GM12878 (cell line): ENCODE data around the gene COL4A1. TPM values are rescaled to one million over a fixed set of nuclear protein-coding genes. Genes with fewer than 3 reads are reported as not detected.

ENCODE experiments used
- ATAC-seq: fragments of 200-7000 bp; cut with Tn5 transposase; 3 replicates; pipeline ENCODE4 v1.9.1; 2020; ENCODE audit warnings: mild to moderate bottlenecking, moderate library complexity
- BruUV-seq: library from RNA; stranded (reverse); fragments of 400-500 nt; replicated peaks from 2 replicates; lab custom pipeline; 2021; lab: Mats Ljungman, UMichigan
- CTCF ChIA-PET: fragments of 300-600 bp; sonication (Branson Sonifier 250); formaldehyde crosslinking; extraction: SDS; loops from one replicate; lab custom pipeline; 2021; ENCODE audit warnings: inconsistent platforms; lab: Yijun Ruan, JAX
- POLR2A ChIA-PET: fragments of 350-600 bp; formaldehyde crosslinking; extraction: SDS; loops from one replicate; lab custom pipeline; 2021; ENCODE audit warnings: inconsistent platforms; lab: Charles Lee
- RAD21 ChIA-PET: fragments of 300-600 bp; sonication (Branson Sonifier 250); formaldehyde crosslinking; loops from one replicate; lab custom pipeline; 2023; ENCODE audit warnings: antibody characterized with exemption; ENCODE audit not compliant: unreplicated experiment; lab: Charles Lee
- SMC1A ChIA-PET: fragments of 300-600 bp; sonication (Branson Sonifier 250); formaldehyde crosslinking; loops from one replicate; lab custom pipeline; 2023; ENCODE audit not compliant: unreplicated experiment, uncharacterized antibody; lab: Charles Lee
- DNase-seq: peaks from one replicate; pipeline ENCODE4 v3.0.0-alpha.2; 2011; ENCODE audit warnings: low read depth, low spot score
- FAIRE-seq: peaks from 3 replicates; lab custom pipeline; 2011; peaks lifted over from hg19 to GRCh38; lab: Jason Lieb, UNC
- H2AFZ ChIP-seq: 2 replicates; pipeline ENCODE4 v1.6.0; 2011; ENCODE audit warnings: low read depth, low read length, control low read depth; ENCODE audit not compliant: control insufficient read depth
- H3K27ac ChIP-seq: 2 replicates; pipeline ENCODE4 v1.5.1; 2011; ENCODE audit warnings: control low read depth; ENCODE audit not compliant: control insufficient read depth, insufficient read depth
- H3K27me3 ChIP-seq, 2 experiments: replicated peaks in 1 of 2; 2 replicates each; pipeline versions ENCODE4 v1.6.0 to v1.6.1; 2011; ENCODE audit warnings: low read length in 1 of 2; ENCODE audit not compliant: control insufficient read depth in 2 of 2, insufficient read depth in 2 of 2
- H3K36me3 ChIP-seq, 2 experiments: 2 replicates each; pipeline ENCODE4 v1.5.1; 2011; ENCODE audit warnings: low read length in 1 of 2; ENCODE audit not compliant: control insufficient read depth in 2 of 2, insufficient read depth in 2 of 2
- H3K4me1 ChIP-seq: 2 replicates; pipeline ENCODE4 v1.6.1; 2011; ENCODE audit warnings: mild to moderate bottlenecking, low read length, moderate library complexity, mixed read lengths; ENCODE audit not compliant: control insufficient read depth, insufficient read depth
- H3K4me2 ChIP-seq: 2 replicates; pipeline ENCODE4 v1.6.0; 2011; ENCODE audit warnings: control low read depth; ENCODE audit not compliant: control insufficient read depth, insufficient read depth
- H3K4me3 ChIP-seq: fragments of 200-600 bp; sonication (generic); 2 replicates; pipeline ENCODE4 v1.5.1; 2016
- H3K79me2 ChIP-seq: 2 replicates; pipeline ENCODE4 v1.6.0; 2011; ENCODE audit warnings: low read length; ENCODE audit not compliant: control insufficient read depth, insufficient read depth
- H3K9ac ChIP-seq: 2 replicates; pipeline ENCODE4 v1.8.0; 2011; ENCODE audit warnings: low read length, control low read depth, mixed read lengths; ENCODE audit not compliant: control insufficient read depth, insufficient read depth
- H3K9me3 ChIP-seq: replicated peaks from 3 replicates; pipeline ENCODE4 v1.5.1; 2011; ENCODE audit warnings: mild to moderate bottlenecking, low read length; ENCODE audit not compliant: control insufficient read depth, insufficient read depth
- H4K20me1 ChIP-seq: 2 replicates; pipeline ENCODE4 v1.6.0; 2011; ENCODE audit not compliant: control insufficient read depth, insufficient read depth
- CBX5 ChIP-seq: sonication (generic); IDR thresholded peaks from 2 replicates; pipeline ENCODE4 v1.6.1; 2016; ENCODE audit warnings: low read depth, moderate library complexity, mild to moderate bottlenecking, inconsistent platforms
- GABPA ChIP-seq: IDR thresholded peaks from 2 replicates; pipeline ENCODE4 v1.6.1; 2014; ENCODE audit warnings: antibody characterized with exemption, low read depth, mild to moderate bottlenecking, inconsistent platforms
- NFIC ChIP-seq: IDR thresholded peaks from 2 replicates; pipeline ENCODE4 v1.6.1; 2012; ENCODE audit warnings: low read depth, mild to moderate bottlenecking, inconsistent platforms, low read length, moderate library complexity
- RB1 ChIP-seq: fragments of 450-650 bp; formaldehyde crosslinking; IDR thresholded peaks from 2 replicates; pipeline ENCODE4 v1.6.1; 2017; ENCODE audit warnings: mild to moderate bottlenecking, borderline replicate concordance
- SMC3 ChIP-seq: IDR thresholded peaks from 2 replicates; pipeline ENCODE4 v1.6.1; 2011; ENCODE audit warnings: low read length, improper control_type of control experiment, borderline replicate concordance
- SPI1 ChIP-seq: IDR thresholded peaks from 2 replicates; pipeline ENCODE4 v1.6.1; 2011; ENCODE audit warnings: low read depth, mild to moderate bottlenecking, low read length, moderate library complexity, borderline replicate concordance; ENCODE audit not compliant: insufficient read depth
- SUZ12 ChIP-seq: fragments of 200-600 bp; sonication (generic); IDR thresholded peaks from one replicate; pipeline ENCODE4 v1.6.1; 2018; ENCODE audit warnings: antibody characterized with exemption, mild to moderate bottlenecking; ENCODE audit not compliant: unreplicated experiment
- YBX1 ChIP-seq: fragments of 450-650 bp; IDR thresholded peaks from 2 replicates; pipeline ENCODE4 v1.6.1; 2016; ENCODE audit warnings: antibody characterized with exemption
- ZNF274 ChIP-seq: IDR thresholded peaks from one replicate; pipeline ENCODE4 v1.8.0; 2011; ENCODE audit not compliant: insufficient read length, insufficient read depth
- ZNF592 ChIP-seq: fragments of 450-650 bp; IDR thresholded peaks from 2 replicates; pipeline ENCODE4 v1.6.1; 2017; ENCODE audit warnings: mild to moderate bottlenecking, moderate library complexity
- WGBS: methylation state at CpG from one replicate; pipeline ENCODE4 v1.1.6; 2016; ENCODE audit warnings: low lambda C conversion rate; ENCODE audit not compliant: insufficient replicate concordance, insufficient coverage; ENCODE audit errors: missing lambda C conversion rate; 5-methylcytosine and 5-hydroxymethylcytosine counted together
- in situ Hi-C: fragments of 300-500 bp; cut with MboI; formaldehyde crosslinking; loops from 9 replicates; pipeline ENCODE4 v1.14.3; 2018; ENCODE audit warnings: mixed read lengths
- intact Hi-C: fragments of 100-400 bp; cut with micrococcal nuclease; formaldehyde crosslinking; loops from one replicate; pipeline ENCODE4 v1.14.2; 2022; ENCODE audit not compliant: unreplicated experiment
- polyA plus RNA-seq, 11 experiments: library from polyadenylated mRNA; depleted of rRNA in 4 of 11; unstranded in 6 of 11; stranded (reverse) in 5 of 11; fragments of >200 nt; fragmentation: Nextera tagmentation in 4 of 11; fragmentation: Illumina TruSeq in 1 of 11; extraction: Ambion mirVana in 4 of 11; extraction: Trizol in 1 of 11; gene quantifications; 1 replicate in 1 of 11; 2 replicates in 10 of 11; pipeline versions ENCODE4 v1.2.1 to v1.2.3, GENCODE V29; 2011 to 2016; ENCODE audit warnings: inconsistent platforms in 2 of 11, missing spikeins in 2 of 11, low read depth in 1 of 11
- total RNA-seq, 4 experiments: library from RNA; depleted of rRNA in 3 of 4; stranded (reverse); fragments of >200 nt in 3 of 4; fragmentation: Illumina TruSeq in 1 of 4; extraction: Trizol in 1 of 4; gene quantifications; 2 replicates each; pipeline versions ENCODE4 v1.2.1 to v1.2.3, GENCODE V29; 2013 to 2021

The COL4A1 gene
- total and polyA plus RNA-seq, 10 of the 15 experiments (the other 5 are each of a cell fraction or from before 2014, with no cell fraction given) = 0.07 to 0.31 (median 0.13) TPM; not detected in 6

GRCh38 chr13:110283736-110284517 is 23.0 kb downstream of the COL4A1 start (continued):
- TF ChIP-seq ZNF592 (no peak), NFIC (no peak), YBX1 (no peak), SMC3 (no peak), ZNF274 (no peak), CBX5 (no peak), SPI1 (no peak)
- TF ChIP-seq, all 136 proteins: peak for 0

GRCh38 chr13:110282316-110282841 is 24.6 kb downstream of the COL4A1 start:
- Histone ChIP-seq H3K4me2 (no peak overlapping the region), H3K79me2 (no peaks in the 10 kb centered on the region), H3K27me3 (no peaks in the 10 kb centered on the region; a peak in 2 of 4 replicates), H3K27ac (no peak overlapping the region), H2AFZ (no peak overlapping the region), H4K20me1 (no peaks in the 10 kb centered on the region)
- POLR2A ChIA-PET = no interaction called here
- DNase-seq = no peak
- BruUV-seq = no TSS peak
- 76% methylated on average over 1 of the region's 1 CpG for WGBS
- SMC1A ChIA-PET = no interaction called here
- FAIRE-seq = no peak
- in situ Hi-C loops (no loop called here), intact Hi-C loops (no loop called here)
- CTCF ChIA-PET = no interaction called here
- no peak for TF ChIP-seq SUZ12
- no peak for TF ChIP-seq NFIC
- no peak for TF ChIP-seq GABPA
- TF ChIP-seq RB1 = no peak
- TF ChIP-seq, all 136 proteins: peak for 0
- RAD21 ChIA-PET = no interaction called here
- ATAC-seq = no peak
- Histone ChIP-seq H3K4me3 (no peak overlapping the region), H3K9me3 (no peaks in the 10 kb centered on the region), H3K36me3 (no peaks in the 10 kb centered on the region), H3K9ac (no peak overlapping the region), H3K4me1 (no peaks in the 10 kb centered on the region)
